Neutrophil (primary cell): ENCODE measurements around the gene CCDC83.
"Not testable (repeated sequence)": the region's sequence is repeated elsewhere in the genome, so short reads cannot be mapped to it uniquely, and the experiment has no call there.

ENCODE experiments used
- H3K27ac ChIP-seq: fragments of 200-600 bp; sonication (generic); 2 replicates; pipeline ENCODE4 v1.5.1; 2016; ENCODE audit warnings: mild to moderate bottlenecking, moderate library complexity
- H3K27me3 ChIP-seq: fragments of 200-600 bp; sonication (generic); 2 replicates; pipeline ENCODE4 v1.6.0; 2016; ENCODE audit warnings: mild to moderate bottlenecking
- H3K36me3 ChIP-seq: fragments of 200-600 bp; sonication (generic); 2 replicates; pipeline ENCODE4 v1.5.1; 2017
- H3K4me1 ChIP-seq, 2 experiments: fragments of 200-600 bp in 1 of 2; sonication (generic) in 1 of 2; 1 replicate in 1 of 2; 2 replicates in 1 of 2; pipeline versions ENCODE4 v1.5.1 to v1.6.1; 2013 to 2016; ENCODE audit warnings: low read depth in 1 of 2, low read length in 1 of 2, mild to moderate bottlenecking in 1 of 2, moderate library complexity in 1 of 2; ENCODE audit not compliant: control insufficient read depth in 1 of 2, insufficient read depth in 1 of 2
- H3K4me3 ChIP-seq, 2 experiments: fragments of 200-600 bp in 1 of 2; sonication (generic) in 1 of 2; 1 replicate in 1 of 2; 2 replicates in 1 of 2; pipeline ENCODE4 v1.5.1; 2013 to 2016; ENCODE audit warnings: low read depth in 1 of 2, low read length in 1 of 2, mild to moderate bottlenecking in 1 of 2, moderate library complexity in 1 of 2
- H3K9me3 ChIP-seq: fragments of 200-600 bp; sonication (generic); 2 replicates; pipeline ENCODE4 v1.5.1; 2016
- CTCF ChIP-seq: fragments of 200-600 bp; sonication (generic); IDR thresholded peaks from 2 replicates; pipeline ENCODE4 v1.5.1; 2016; ENCODE audit warnings: antibody characterized with exemption

The CCDC83 gene

DNA sequence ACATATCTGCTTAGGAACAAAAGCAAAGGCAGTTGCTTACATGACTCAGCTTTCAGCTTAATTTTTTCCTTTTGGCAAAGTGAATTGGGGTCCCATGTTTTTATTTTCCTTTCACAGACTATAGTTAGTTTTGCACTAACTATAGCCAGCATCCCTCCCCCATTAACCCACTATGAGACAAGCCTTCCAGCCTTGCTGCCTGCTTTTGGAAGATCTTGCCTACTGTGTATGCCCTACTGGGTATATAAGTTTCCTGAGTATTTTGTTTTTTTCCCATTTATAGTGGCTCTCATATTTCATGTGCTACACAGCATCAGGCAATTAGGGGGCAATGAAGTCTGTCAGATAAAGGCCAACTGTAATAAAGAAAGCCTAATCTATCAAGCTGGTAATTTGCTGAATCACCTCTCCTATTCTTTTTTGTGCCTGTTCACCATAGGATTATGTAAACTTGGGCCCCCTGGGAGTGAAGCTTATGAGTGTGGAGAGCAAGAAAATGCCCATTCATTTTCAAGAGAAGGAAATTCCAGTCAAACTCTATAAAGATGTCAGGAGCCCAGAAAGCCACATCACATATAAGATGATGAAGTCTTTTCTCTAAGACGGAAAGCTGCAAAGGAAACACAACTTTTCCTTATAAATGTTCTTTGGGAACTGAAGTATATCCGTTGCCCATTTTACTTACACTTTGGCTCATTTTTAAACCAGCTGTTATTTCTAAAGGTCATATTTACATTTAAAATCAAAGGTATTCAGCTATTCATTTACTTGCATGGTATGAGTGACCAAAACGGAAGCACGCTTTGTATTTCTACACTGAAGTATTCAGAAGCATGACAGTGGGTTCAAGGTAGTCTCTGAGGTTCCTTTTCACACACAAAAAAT, 64.0 kb downstream of the CCDC83 start:
- no peaks in the 10 kb centered on the region for H3K36me3 ChIP-seq
- H3K4me3 ChIP-seq: no peak overlapping the region
- no peaks in the 10 kb centered on the region for H3K27me3 ChIP-seq
- H3K27ac ChIP-seq: no peak overlapping the region
- no peaks in the 10 kb centered on the region for H3K9me3 ChIP-seq
- H3K4me1 ChIP-seq: peaks cover 0 to under 1% of the 10 kb centered on the region in 2 experiments
- no peak for TF ChIP-seq CTCF

DNA sequence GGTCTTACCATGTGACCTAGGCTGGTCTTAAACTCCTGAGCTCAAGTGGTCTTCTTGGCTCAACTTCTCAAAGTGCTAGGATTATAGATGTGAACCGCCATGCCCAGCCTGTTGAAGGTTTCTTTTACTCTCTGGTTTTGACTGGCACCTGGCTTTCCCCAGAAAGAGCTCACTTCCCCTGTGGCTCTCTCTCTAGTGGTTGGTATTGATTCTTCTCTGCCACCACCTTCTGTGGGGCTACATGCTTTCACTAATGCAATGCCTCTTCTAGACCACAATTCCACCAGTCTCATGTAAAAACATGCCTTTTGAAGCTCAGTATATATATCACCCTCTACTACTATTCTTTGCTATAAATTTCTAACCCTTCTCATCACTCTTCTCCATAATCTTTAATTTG, 67.2 kb downstream of the CCDC83 start:
- Histone ChIP-seq H3K27ac (no peak overlapping the region), H3K36me3 (no peaks in the 10 kb centered on the region), H3K4me3 (no peak overlapping the region), H3K9me3 (no peaks in the 10 kb centered on the region), H3K4me1 (no peaks in the 10 kb centered on the region), H3K27me3 (no peaks in the 10 kb centered on the region)
- no peak for TF ChIP-seq CTCF

DNA sequence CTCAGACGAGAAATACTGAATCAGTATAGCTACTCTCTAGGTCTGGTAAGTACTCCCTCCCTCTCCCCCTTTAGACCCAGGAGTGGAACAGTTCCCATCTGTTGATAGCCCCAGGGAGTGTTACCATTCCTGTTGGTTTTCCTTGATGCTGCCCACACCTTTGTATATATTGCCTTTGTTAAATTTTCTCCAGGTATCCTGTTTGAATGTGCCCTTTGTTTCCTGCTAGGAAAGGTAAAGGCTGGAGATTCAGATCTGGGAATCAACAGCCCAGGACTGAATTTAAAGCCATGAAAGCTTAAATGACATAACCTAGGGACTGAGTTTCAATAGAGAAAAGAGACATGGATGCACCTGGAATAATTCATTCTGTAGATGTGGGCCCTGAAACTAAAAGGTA, 68.3 kb downstream of the CCDC83 start:
- TF ChIP-seq CTCF: no peak
- Histone ChIP-seq H3K27ac (no peak overlapping the region), H3K36me3 (no peaks in the 10 kb centered on the region), H3K4me1 (no peaks in the 10 kb centered on the region), H3K27me3 (no peaks in the 10 kb centered on the region), H3K4me3 (no peak overlapping the region), H3K9me3 (no peaks in the 10 kb centered on the region)

- not testable (repeated sequence) for H3K27ac ChIP-seq
These were observed 71.6 kb downstream of the CCDC83 start for GRCh38 chr11:85926653-85927214.

GRCh38 chr11:85930879-85931366, 75.7 kb downstream of the CCDC83 start:
- Histone ChIP-seq H3K27ac (no peak overlapping the region), H3K36me3 (no peaks in the 10 kb centered on the region)

More at GRCh38 chr11:85926653-85927214, 71.6 kb downstream of the CCDC83 start:
- not testable (repeated sequence) for H3K4me3 ChIP-seq, H3K27me3 ChIP-seq, H3K36me3 ChIP-seq, H3K4me1 ChIP-seq, H3K9me3 ChIP-seq

More at GRCh38 chr11:85930879-85931366, 75.7 kb downstream of the CCDC83 start:
- H3K4me3 ChIP-seq: no peak overlapping the region
- H3K9me3 ChIP-seq: no peaks in the 10 kb centered on the region
- H3K27me3 ChIP-seq: peaks cover 12% of the 10 kb centered on the region
- H3K4me1 ChIP-seq: no peaks in the 10 kb centered on the region
- no peak for TF ChIP-seq CTCF
